Activated naive CD8-positive, alpha-beta T cell (primary cell): ENCODE results near the gene CCDC3.
"Not testable (repeated sequence)": the region's sequence is repeated elsewhere in the genome, so short reads cannot be mapped to it uniquely, and the experiment has no call there.

ENCODE experiments used
- H3K27ac Mint-ChIP-seq: one replicate; pipeline ENCODE4 v1.8.0; 2021; ENCODE audit warnings: mixed read lengths
- H3K27me3 Mint-ChIP-seq: one replicate; pipeline ENCODE4 v1.8.0; 2021; ENCODE audit warnings: mixed read lengths
- H3K36me3 Mint-ChIP-seq: one replicate; pipeline ENCODE4 v1.8.0; 2021; ENCODE audit warnings: mixed read lengths
- H3K4me1 Mint-ChIP-seq: one replicate; pipeline ENCODE4 v1.8.0; 2021; ENCODE audit warnings: low read depth, mixed read lengths
- H3K4me3 Mint-ChIP-seq: one replicate; pipeline ENCODE4 v1.8.0; 2021; ENCODE audit warnings: mild to moderate bottlenecking, mixed read lengths
- H3K9me3 Mint-ChIP-seq: one replicate; pipeline ENCODE4 v1.8.0; 2021; ENCODE audit warnings: low read depth, mixed read lengths

Gene CCDC3

GRCh38 chr10:12884851-12885250 is 116.7 kb downstream of the CCDC3 start:
- no peaks in the 10 kb centered on the region for H3K4me1 Mint-ChIP-seq
- peaks cover 2% of the 10 kb centered on the region for H3K27me3 Mint-ChIP-seq
- no peak overlapping the region for H3K4me3 Mint-ChIP-seq
- H3K27ac Mint-ChIP-seq = no peak overlapping the region
- H3K36me3 Mint-ChIP-seq = no peaks in the 10 kb centered on the region
- no peaks in the 10 kb centered on the region for H3K9me3 Mint-ChIP-seq

- Mint-ChIP-seq H3K27me3 (peaks cover 2% of the 10 kb centered on the region), H3K27ac (no peak overlapping the region), H3K4me3 (no peak overlapping the region), H3K4me1 (no peaks in the 10 kb centered on the region), H3K9me3 (no peaks in the 10 kb centered on the region), H3K36me3 (no peaks in the 10 kb centered on the region)
Measured at GRCh38 chr10:12880423-12880822, 121.1 kb downstream of the CCDC3 start.

- Mint-ChIP-seq H3K4me1 (no peaks in the 10 kb centered on the region), H3K27me3 (peaks cover 2% of the 10 kb centered on the region), H3K36me3 (no peaks in the 10 kb centered on the region), H3K9me3 (no peaks in the 10 kb centered on the region), H3K27ac (no peak overlapping the region), H3K4me3 (no peak overlapping the region)
Measured at GRCh38 chr10:12877150-12877549, 124.4 kb downstream of the CCDC3 start.

- Mint-ChIP-seq H3K27me3 (peaks cover 2% of the 10 kb centered on the region), H3K4me1 (no peaks in the 10 kb centered on the region), H3K27ac (no peak overlapping the region), H3K36me3 (no peaks in the 10 kb centered on the region), H3K9me3 (no peaks in the 10 kb centered on the region), H3K4me3 (no peak overlapping the region)
Measured at GRCh38 chr10:12876266-12876665, 125.2 kb downstream of the CCDC3 start.

GRCh38 chr10:12875100-12875499 is 126.4 kb downstream of the CCDC3 start:
- H3K4me1 Mint-ChIP-seq = no peaks in the 10 kb centered on the region

GRCh38 chr10:12874501-12874900 is 127.0 kb downstream of the CCDC3 start:
- no peaks in the 10 kb centered on the region for H3K36me3 Mint-ChIP-seq
- H3K27ac Mint-ChIP-seq = no peak overlapping the region
- no peaks in the 10 kb centered on the region for H3K4me1 Mint-ChIP-seq
- peaks cover 2% of the 10 kb centered on the region for H3K27me3 Mint-ChIP-seq
- no peak overlapping the region for H3K4me3 Mint-ChIP-seq
- no peaks in the 10 kb centered on the region for H3K9me3 Mint-ChIP-seq

More at GRCh38 chr10:12875100-12875499, 126.4 kb downstream of the CCDC3 start:
- no peak overlapping the region for H3K4me3 Mint-ChIP-seq
- H3K27ac Mint-ChIP-seq = no peak overlapping the region
- peaks cover 2% of the 10 kb centered on the region for H3K27me3 Mint-ChIP-seq
- H3K9me3 Mint-ChIP-seq = no peaks in the 10 kb centered on the region
- no peaks in the 10 kb centered on the region for H3K36me3 Mint-ChIP-seq

GRCh38 chr10:12873172-12873571 is 128.3 kb downstream of the CCDC3 start:
- H3K4me3 Mint-ChIP-seq = no peak overlapping the region

GRCh38 chr10:12872577-12872976 is 128.9 kb downstream of the CCDC3 start:
- H3K9me3 Mint-ChIP-seq = no peaks in the 10 kb centered on the region
- H3K27me3 Mint-ChIP-seq = peaks cover 2% of the 10 kb centered on the region
- H3K4me3 Mint-ChIP-seq = no peak overlapping the region
- H3K27ac Mint-ChIP-seq = no peak overlapping the region
- H3K4me1 Mint-ChIP-seq = no peaks in the 10 kb centered on the region
- no peaks in the 10 kb centered on the region for H3K36me3 Mint-ChIP-seq

More at GRCh38 chr10:12873172-12873571, 128.3 kb downstream of the CCDC3 start:
- H3K27ac Mint-ChIP-seq = no peak overlapping the region
- no peaks in the 10 kb centered on the region for H3K36me3 Mint-ChIP-seq
- peaks cover 2% of the 10 kb centered on the region for H3K27me3 Mint-ChIP-seq
- no peaks in the 10 kb centered on the region for H3K9me3 Mint-ChIP-seq
- no peaks in the 10 kb centered on the region for H3K4me1 Mint-ChIP-seq

GRCh38 chr10:12869427-12869826 is 132.1 kb downstream of the CCDC3 start:
- no peaks in the 10 kb centered on the region for H3K36me3 Mint-ChIP-seq
- H3K27me3 Mint-ChIP-seq = peaks cover 2% of the 10 kb centered on the region
- no peak overlapping the region for H3K27ac Mint-ChIP-seq
- no peaks in the 10 kb centered on the region for H3K4me1 Mint-ChIP-seq
- H3K9me3 Mint-ChIP-seq = no peaks in the 10 kb centered on the region
- H3K4me3 Mint-ChIP-seq = no peak overlapping the region

GRCh38 chr10:12868229-12868628 is 133.3 kb downstream of the CCDC3 start:
- no peaks in the 10 kb centered on the region for H3K4me1 Mint-ChIP-seq
- no peak overlapping the region for H3K4me3 Mint-ChIP-seq

GRCh38 chr10:12865515-12865914 is 136.0 kb downstream of the CCDC3 start:
- not testable (repeated sequence) for H3K9me3 Mint-ChIP-seq, H3K36me3 Mint-ChIP-seq

More at GRCh38 chr10:12868229-12868628, 133.3 kb downstream of the CCDC3 start:
- H3K27me3 Mint-ChIP-seq = peaks cover 2% of the 10 kb centered on the region
- H3K36me3 Mint-ChIP-seq = no peaks in the 10 kb centered on the region
- H3K27ac Mint-ChIP-seq = no peak overlapping the region
- H3K9me3 Mint-ChIP-seq = no peaks in the 10 kb centered on the region

GRCh38 chr10:12862459-12862858 is 139.1 kb downstream of the CCDC3 start:
- H3K27me3 Mint-ChIP-seq = peaks cover 2% of the 10 kb centered on the region
- no peaks in the 10 kb centered on the region for H3K4me1 Mint-ChIP-seq
- no peak overlapping the region for H3K4me3 Mint-ChIP-seq
- no peaks in the 10 kb centered on the region for H3K9me3 Mint-ChIP-seq
- H3K27ac Mint-ChIP-seq = no peak overlapping the region
- H3K36me3 Mint-ChIP-seq = no peaks in the 10 kb centered on the region

More at GRCh38 chr10:12865515-12865914, 136.0 kb downstream of the CCDC3 start:
- H3K4me3 Mint-ChIP-seq, H3K4me1 Mint-ChIP-seq, H3K27me3 Mint-ChIP-seq, H3K27ac Mint-ChIP-seq: not testable (repeated sequence)

- H3K4me1 Mint-ChIP-seq = no peaks in the 10 kb centered on the region
- peaks cover 3% of the 10 kb centered on the region for H3K36me3 Mint-ChIP-seq
- no peak overlapping the region for H3K4me3 Mint-ChIP-seq
- H3K27me3 Mint-ChIP-seq = peaks cover 20% of the 10 kb centered on the region
- H3K27ac Mint-ChIP-seq = no peak overlapping the region
- no peaks in the 10 kb centered on the region for H3K9me3 Mint-ChIP-seq
Measured at GRCh38 chr10:12854988-12855387, 146.5 kb downstream of the CCDC3 start.

GRCh38 chr10:12852687-12853086 is 148.8 kb downstream of the CCDC3 start:
- H3K27me3 Mint-ChIP-seq = peaks cover 18% of the 10 kb centered on the region
- H3K27ac Mint-ChIP-seq = no peak overlapping the region
- no peaks in the 10 kb centered on the region for H3K9me3 Mint-ChIP-seq
- H3K4me3 Mint-ChIP-seq = no peak overlapping the region
- peaks cover 3% of the 10 kb centered on the region for H3K4me1 Mint-ChIP-seq
- H3K36me3 Mint-ChIP-seq = peaks cover 3% of the 10 kb centered on the region

GRCh38 chr10:12849319-12850181 is 152.0 kb downstream of the CCDC3 start:
- Mint-ChIP-seq H3K27me3 (peaks cover 18% of the 10 kb centered on the region), H3K4me1 (peaks cover 3% of the 10 kb centered on the region), H3K36me3 (peaks cover 3% of the 10 kb centered on the region), H3K9me3 (no peaks in the 10 kb centered on the region), H3K4me3 (no peak overlapping the region), H3K27ac (no peak overlapping the region)
